22Rv1 (cell line): ENCODE data around the gene PUS7L.

Experiments
- ZFX ChIP-seq: fragments of 450-650 bp; IDR thresholded peaks from 2 replicates; pipeline ENCODE4 v1.6.1; 2017; ENCODE audit warnings: antibody characterized with exemption, borderline replicate concordance
- TF ChIP-seq, protein P1 (sequence below): fragments of 450-650 bp; IDR thresholded peaks from 2 replicates; pipeline ENCODE4 v1.5.1; 2017; ENCODE audit warnings: mild to moderate bottlenecking

DNA sequence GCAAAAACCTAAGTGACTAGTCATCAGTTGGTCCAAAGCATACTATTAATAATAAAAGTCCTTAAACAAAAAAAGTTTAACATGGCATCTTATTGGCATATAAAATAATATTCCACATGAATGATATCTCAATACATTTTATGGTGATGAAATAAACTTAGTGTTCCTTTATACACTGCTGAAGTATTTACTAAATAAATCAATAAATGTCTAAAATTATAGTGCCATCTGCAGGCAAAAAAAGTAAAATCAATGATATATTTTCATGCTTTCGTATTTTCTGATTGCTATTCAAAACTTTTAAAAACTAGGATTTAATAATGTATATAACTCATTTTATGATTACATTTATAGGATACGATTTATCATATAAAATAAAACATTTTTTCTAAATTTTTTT lies 30.5 kb downstream of the PUS7L start:
- TF ChIP-seq, protein P1, sequence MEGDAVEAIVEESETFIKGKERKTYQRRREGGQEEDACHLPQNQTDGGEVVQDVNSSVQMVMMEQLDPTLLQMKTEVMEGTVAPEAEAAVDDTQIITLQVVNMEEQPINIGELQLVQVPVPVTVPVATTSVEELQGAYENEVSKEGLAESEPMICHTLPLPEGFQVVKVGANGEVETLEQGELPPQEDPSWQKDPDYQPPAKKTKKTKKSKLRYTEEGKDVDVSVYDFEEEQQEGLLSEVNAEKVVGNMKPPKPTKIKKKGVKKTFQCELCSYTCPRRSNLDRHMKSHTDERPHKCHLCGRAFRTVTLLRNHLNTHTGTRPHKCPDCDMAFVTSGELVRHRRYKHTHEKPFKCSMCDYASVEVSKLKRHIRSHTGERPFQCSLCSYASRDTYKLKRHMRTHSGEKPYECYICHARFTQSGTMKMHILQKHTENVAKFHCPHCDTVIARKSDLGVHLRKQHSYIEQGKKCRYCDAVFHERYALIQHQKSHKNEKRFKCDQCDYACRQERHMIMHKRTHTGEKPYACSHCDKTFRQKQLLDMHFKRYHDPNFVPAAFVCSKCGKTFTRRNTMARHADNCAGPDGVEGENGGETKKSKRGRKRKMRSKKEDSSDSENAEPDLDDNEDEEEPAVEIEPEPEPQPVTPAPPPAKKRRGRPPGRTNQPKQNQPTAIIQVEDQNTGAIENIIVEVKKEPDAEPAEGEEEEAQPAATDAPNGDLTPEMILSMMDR: peak; percentile 77
- TF ChIP-seq ZFX: no peak
